ENCODE measurements around the gene YKT6.

Gene YKT6

DNA sequence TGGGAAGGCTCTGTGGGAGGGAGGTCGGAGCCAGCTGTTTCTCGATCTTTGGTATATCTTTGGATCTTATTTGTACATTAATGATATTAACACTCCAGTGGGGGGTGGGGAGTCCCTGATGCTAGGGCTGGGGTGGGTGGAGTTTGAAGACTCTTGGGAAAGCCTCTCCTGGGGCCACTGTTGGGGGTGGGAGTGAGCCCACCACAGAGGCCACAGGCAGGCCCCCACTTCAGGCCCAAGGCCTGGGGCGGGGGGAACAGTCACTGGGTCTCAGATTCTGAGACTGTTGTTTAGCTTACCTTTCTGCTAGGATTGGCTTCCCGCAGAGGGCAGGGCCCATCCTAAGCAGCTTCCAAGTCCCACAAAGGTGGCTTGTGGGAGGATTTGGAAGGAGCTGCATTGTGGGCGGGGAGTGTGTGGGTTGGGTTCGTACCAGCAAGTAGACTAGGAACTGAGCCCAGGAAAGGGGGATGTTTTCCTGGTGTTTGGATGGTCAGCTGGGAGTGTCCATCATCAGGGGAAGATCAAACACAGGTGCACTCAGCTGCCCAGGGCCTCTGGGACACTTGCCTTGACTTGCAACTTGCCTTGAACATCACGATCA, 11.9 kb downstream of the YKT6 start:
- Histone ChIP-seq H3K36me3 (ENCODE audit: control insufficient read depth, low read length) (peaks cover 57% of the 10 kb centered on the region), H3K27me3 (ENCODE audit: control insufficient read depth, low read length) (no peaks in the 10 kb centered on the region), H3K79me2 (ENCODE audit: control insufficient read depth, low read length) (no peaks in the 10 kb centered on the region), H3K27ac (ENCODE audit: low read depth, low read length) (no peak overlapping the region), H3K4me1 (ENCODE audit: control insufficient read depth, low read length) (peaks cover 15% of the 10 kb centered on the region), H4K20me1 (ENCODE audit: control insufficient read depth, insufficient read depth, low read depth, low read length) (no peaks in the 10 kb centered on the region; the same call in 1 of the 2 replicates), H3K4me3 (ENCODE audit: low read length) (no peak overlapping the region), H3K9me3 (ENCODE audit: control insufficient read depth, insufficient read depth, low read length) (no peaks in the 10 kb centered on the region), H3K9me2 (replicated peaks; ENCODE audit: control insufficient read depth, low read length) (no peaks in the 10 kb centered on the region), H3K4me2 (ENCODE audit: low read length) (no peak overlapping the region), H3F3A (ENCODE audit: control insufficient read depth, insufficient read depth) (no peaks in the 10 kb centered on the region; the same call in none of the 2 replicates)
- TF ChIP-seq, protein P1, sequence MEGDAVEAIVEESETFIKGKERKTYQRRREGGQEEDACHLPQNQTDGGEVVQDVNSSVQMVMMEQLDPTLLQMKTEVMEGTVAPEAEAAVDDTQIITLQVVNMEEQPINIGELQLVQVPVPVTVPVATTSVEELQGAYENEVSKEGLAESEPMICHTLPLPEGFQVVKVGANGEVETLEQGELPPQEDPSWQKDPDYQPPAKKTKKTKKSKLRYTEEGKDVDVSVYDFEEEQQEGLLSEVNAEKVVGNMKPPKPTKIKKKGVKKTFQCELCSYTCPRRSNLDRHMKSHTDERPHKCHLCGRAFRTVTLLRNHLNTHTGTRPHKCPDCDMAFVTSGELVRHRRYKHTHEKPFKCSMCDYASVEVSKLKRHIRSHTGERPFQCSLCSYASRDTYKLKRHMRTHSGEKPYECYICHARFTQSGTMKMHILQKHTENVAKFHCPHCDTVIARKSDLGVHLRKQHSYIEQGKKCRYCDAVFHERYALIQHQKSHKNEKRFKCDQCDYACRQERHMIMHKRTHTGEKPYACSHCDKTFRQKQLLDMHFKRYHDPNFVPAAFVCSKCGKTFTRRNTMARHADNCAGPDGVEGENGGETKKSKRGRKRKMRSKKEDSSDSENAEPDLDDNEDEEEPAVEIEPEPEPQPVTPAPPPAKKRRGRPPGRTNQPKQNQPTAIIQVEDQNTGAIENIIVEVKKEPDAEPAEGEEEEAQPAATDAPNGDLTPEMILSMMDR (IDR thresholded peaks at IDR 0.05; ENCODE audit: low read depth, low read length, poor library complexity, severe bottlenecking): no peak
- TF ChIP-seq EZH2phosphoT487 (IDR thresholded peaks at IDR 0.05; ENCODE audit: borderline replicate concordance, low read length): no peak

DNA sequence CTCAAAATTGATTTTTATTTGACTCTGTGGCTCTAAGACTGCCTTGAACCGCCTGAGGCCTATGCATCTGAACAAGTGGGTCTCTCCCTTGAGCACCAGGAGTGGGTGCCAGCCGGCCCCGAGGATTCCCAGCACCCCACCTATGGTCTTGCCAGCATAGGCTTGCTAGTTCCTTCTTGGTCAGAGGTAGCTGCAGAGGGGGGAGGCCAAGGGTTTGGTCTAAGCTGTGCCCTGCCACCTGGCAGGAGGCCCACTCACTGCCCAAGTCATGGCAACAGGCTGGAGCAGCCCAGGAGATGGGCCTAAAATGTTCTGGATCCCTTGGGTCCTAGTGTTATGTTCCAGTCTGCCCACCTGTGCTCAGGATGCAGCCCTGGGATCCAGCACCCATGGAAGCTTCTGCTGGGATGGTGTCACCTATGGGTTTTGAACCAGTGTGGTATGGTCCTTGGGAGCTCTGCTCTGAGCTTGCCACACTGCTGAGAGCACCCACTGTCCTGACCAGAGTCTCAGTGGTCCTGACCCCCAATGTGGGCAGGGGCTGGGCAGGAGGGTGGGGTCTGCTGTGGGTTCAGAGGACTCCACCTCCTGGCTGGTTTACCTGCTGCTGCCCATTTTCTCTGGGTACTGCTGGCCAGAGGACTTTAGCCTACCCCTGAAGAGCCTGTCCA, 12.6 kb downstream of the YKT6 start:
- H3K4me2 ChIP-seq (ENCODE audit: low read length): peak overlapping the region; percentile 41
- H3K27ac ChIP-seq (ENCODE audit: low read depth, low read length): no peak overlapping the region

DNA sequence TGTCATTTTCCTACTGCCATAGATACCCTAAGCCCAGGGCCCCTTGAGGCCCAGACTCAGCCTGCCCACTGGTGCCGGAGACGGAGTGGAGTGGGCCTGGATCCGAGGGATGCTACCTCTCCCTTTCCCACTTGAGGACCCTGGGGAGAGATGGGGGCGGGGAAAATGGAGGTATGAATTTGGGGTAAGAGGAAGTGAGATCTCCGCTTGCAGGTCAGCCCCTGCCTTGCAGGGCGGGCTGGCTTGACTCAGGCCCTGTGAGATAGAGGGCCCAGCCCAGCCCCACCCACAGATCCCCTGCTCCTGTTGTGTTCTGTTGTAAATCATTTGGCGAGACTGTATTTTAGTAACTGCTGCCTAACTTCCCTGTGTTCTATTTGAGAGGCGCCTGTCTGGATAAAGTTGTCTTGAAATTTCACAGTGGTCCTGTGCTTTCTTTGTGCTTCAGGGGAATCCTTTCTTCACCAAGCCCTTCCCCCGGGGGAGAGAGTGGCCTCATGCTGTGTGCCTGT, 13.2 kb downstream of the YKT6 start:
- H4K20me1 ChIP-seq (ENCODE audit: control insufficient read depth, insufficient read depth, low read depth, low read length): no peaks in the 10 kb centered on the region; the same call in 1 of the 2 replicates
- H3K79me2 ChIP-seq (ENCODE audit: control insufficient read depth, low read length): no peaks in the 10 kb centered on the region
- no peak for TF ChIP-seq EZH2phosphoT487 (IDR thresholded peaks at IDR 0.05; ENCODE audit: borderline replicate concordance, low read length)
- TF ChIP-seq, protein P1 (IDR thresholded peaks at IDR 0.05; ENCODE audit: low read depth, low read length, poor library complexity, severe bottlenecking): no peak
- H3K9me2 ChIP-seq (replicated peaks; ENCODE audit: control insufficient read depth, low read length): no peaks in the 10 kb centered on the region
- peaks cover 45% of the 10 kb centered on the region for H3K36me3 ChIP-seq (ENCODE audit: control insufficient read depth, low read length)
- no peaks in the 10 kb centered on the region for H3K27me3 ChIP-seq (ENCODE audit: control insufficient read depth, low read length)
- peak overlapping the region; percentile 12; the same call in 1 of the 2 replicates for H3K4me3 ChIP-seq (ENCODE audit: low read length)
- peak overlapping the region; percentile 41 for H3K4me2 ChIP-seq (ENCODE audit: low read length)
- peaks cover 15% of the 10 kb centered on the region for H3K4me1 ChIP-seq (ENCODE audit: control insufficient read depth, low read length)
- no peaks in the 10 kb centered on the region; the same call in none of the 2 replicates for H3F3A ChIP-seq (ENCODE audit: control insufficient read depth, insufficient read depth)
- H3K9me3 ChIP-seq (ENCODE audit: control insufficient read depth, insufficient read depth, low read length): no peaks in the 10 kb centered on the region
- H3K27ac ChIP-seq (ENCODE audit: low read depth, low read length): peak overlapping the region; percentile 17; the same call in 1 of the 2 replicates

More for the DNA sequence above, 12.6 kb downstream of the YKT6 start:
- H3F3A ChIP-seq (ENCODE audit: control insufficient read depth, insufficient read depth): no peaks in the 10 kb centered on the region; the same call in none of the 2 replicates
- no peaks in the 10 kb centered on the region; the same call in 1 of the 2 replicates for H4K20me1 ChIP-seq (ENCODE audit: control insufficient read depth, insufficient read depth, low read depth, low read length)
- TF ChIP-seq, protein P1 (IDR thresholded peaks at IDR 0.05; ENCODE audit: low read depth, low read length, poor library complexity, severe bottlenecking): no peak
- no peak for TF ChIP-seq EZH2phosphoT487 (IDR thresholded peaks at IDR 0.05; ENCODE audit: borderline replicate concordance, low read length)
- peaks cover 15% of the 10 kb centered on the region for H3K4me1 ChIP-seq (ENCODE audit: control insufficient read depth, low read length)
- no peak overlapping the region for H3K4me3 ChIP-seq (ENCODE audit: low read length)
- H3K27me3 ChIP-seq (ENCODE audit: control insufficient read depth, low read length): no peaks in the 10 kb centered on the region
- H3K36me3 ChIP-seq (ENCODE audit: control insufficient read depth, low read length): peaks cover 50% of the 10 kb centered on the region
- H3K79me2 ChIP-seq (ENCODE audit: control insufficient read depth, low read length): no peaks in the 10 kb centered on the region
- H3K9me3 ChIP-seq (ENCODE audit: control insufficient read depth, insufficient read depth, low read length): no peaks in the 10 kb centered on the region
- no peaks in the 10 kb centered on the region for H3K9me2 ChIP-seq (replicated peaks; ENCODE audit: control insufficient read depth, low read length)

Data from DOHH2 (cell line).